Measurements from ENCODE around the gene TP53AIP1.

The TP53AIP1 gene

GRCh38 chr11:128943428-128943976 lies 831 bp upstream of the TP53AIP1 start:
- no peak for DNase-seq (ENCODE audit: low read depth in 2 of 2)

DNA sequence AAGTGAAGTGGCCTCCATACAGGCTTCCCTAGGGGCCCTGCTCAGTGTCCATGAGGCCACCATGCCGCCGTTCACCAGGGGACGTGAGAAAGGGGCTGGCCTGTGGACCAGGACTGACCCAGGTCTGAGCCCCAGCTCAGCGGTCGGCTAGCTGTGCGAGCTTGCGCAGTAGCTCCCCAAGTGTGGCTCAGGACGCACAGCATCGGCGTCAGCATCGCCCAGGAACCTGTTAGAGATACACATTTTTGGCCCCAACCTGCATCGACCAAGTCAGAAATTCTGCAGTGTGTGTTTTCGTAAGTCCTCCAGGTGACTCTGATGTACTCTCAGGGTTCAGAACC lies 429 bp downstream of the TP53AIP1 start:
- no peak for DNase-seq (ENCODE audit: low read depth in 2 of 2)

DNA sequence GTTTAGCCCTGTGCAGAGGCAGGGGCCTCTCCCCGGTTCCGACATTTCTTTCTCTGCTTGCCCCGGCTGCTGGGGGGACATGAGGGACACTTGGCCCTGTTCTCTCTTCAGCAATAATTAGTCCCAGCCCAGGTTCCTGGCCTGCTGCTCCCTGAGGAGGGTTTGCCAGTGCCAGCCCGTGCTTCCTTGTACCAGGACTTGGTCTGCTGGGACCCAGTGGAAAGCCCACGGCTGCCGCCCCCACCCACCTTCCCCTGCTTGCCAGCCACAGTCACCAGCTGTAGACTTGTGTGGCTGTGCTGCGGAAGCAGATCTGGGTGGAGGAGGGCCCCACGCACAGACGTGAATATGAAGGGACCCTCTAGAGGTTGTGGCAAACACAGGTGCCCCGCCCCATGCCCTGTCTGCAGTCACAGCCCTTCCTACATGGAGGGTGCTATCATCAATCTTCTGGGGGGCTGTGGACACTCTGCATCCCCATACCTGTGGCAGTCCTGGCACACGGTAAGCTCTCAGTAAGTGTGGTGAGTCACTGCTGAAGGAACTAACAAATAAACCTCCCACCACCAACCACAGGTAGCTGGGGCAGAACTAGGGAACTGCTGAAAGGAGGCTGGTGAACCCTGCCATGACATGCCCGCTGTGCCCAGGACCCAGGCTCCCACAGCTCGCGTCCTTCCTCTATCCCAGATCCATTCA lies 949 bp downstream of the TP53AIP1 start:
- no peak for DNase-seq (ENCODE audit: low read depth in 2 of 2)

GRCh38 chr11:128941110-128941509 lies 1.6 kb downstream of the TP53AIP1 start:
- no peak for DNase-seq (ENCODE audit: low read depth in 2 of 2)

DNA sequence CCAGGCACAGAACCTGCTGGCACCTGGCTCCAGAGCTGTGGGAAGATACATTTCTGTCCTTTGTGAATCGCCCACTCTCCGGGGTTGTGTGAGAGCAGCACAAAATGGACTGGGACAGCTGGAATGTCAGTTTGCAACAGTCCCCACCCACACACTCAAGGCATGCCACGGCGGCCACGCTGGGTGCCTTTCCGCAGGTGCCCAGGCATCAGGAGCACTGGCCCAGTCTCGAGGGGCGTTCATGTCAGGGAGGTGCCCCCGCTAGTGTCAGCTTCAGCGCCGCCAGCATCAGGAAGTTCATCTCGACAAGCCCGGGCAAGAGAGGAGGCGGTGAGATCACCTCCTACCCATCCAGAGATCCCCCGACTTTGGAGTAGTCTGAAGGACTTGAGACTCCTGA lies 2.1 kb downstream of the TP53AIP1 start:
- no peak for DNase-seq (ENCODE audit: low read depth in 2 of 2)

DNA sequence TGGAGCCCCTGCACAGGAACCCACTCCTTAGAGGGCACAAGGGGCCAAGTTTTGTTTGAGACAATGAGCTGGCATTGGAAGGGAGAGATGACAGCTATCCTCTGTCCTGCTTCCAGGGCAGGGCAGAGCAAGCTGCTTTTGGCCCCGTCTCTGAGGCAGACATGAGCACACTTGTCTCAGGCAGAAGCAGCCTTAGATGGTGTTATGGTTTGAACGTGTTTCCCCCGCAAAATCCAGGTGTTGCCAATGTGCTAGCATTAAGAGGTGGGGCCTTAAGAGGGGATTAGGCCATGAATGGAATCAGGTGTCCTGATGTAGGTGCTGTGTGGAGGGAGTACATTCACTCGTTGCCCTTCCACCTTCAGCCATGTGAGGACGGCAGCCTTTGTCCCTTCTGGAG lies 2.5 kb downstream of the TP53AIP1 start:
- DNase-seq (ENCODE audit: low read depth in 2 of 2), result no peak

DNA sequence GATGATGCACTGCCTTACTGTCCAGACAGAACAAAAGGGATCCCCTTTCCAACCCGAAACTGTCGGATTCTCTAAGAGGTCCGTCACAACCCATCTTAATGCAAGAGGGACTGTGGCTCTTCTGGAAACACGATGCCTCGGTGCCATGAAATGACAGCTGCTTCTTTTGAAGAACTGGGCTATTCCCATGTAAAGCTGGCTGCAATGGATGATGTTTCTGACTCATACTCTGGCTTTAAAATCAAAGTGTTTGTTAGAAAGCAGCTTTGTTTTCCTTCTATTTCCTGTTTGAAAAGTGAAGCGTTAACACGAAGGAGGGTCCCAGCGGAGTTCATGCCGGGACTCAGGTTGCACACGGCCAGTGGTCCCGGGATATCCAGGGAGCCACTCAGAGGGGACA lies 3.1 kb downstream of the TP53AIP1 start:
- no peak for DNase-seq (ENCODE audit: low read depth in 2 of 2)

DNA sequence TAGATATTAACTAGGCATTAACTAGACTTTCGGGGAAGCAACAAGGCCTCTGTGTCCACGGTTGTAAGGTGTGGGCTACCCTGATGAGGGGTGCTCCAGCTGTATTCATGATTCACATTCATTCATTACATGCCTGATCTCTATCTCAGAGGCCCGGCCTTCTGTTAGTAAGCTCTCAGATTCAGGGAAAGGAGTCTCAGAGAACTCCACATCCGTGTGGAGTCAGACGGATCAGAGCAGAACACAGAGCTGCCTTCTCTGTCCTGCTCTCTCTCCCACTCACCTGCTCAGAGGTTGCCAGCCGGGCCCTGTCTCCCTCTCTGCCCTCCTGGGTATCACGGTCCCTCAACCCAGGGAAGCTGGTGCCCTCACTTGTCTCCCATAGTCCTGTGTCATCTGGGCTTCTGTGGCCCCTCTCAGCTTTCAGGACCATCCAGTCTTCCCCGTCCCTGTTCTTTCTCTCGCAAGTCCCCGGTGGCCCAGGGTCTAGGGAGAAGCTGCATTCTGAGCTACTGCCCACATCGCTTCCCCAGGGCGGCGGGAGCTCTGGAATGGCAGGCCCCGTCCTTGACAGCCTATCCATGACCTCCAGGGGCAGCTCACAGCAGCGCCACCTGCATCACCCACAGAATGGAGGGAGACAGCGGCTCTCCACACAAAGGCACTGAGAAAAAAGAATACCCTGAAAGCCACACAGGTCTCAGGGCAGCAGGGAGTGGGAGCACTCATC lies 4.3 kb downstream of the TP53AIP1 start:
- DNase-seq (ENCODE audit: low read depth in 2 of 2), result no peak

DNA sequence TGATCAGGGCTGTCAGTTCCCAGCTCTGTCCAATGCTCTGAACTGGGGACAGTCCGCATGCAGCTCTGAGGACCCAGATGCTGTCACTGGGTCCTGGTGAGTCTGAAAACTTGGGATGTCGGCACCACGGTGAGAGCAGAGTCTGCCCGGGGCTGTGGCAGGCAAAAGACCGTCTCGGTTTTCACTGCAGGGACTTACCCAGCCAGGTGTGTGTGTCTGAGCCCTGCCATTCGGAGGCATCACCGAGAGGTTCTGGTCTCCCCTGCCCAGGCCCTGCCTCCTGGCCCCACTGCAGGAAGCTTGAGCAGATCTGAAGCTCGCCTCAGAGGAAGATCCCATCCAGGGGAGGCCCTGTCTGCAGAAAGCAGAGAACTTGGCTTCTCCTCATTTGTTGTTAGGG lies 5.2 kb downstream of the TP53AIP1 start:
- DNase-seq (ENCODE audit: low read depth in 2 of 2), result no peak

GRCh38 chr11:128936606-128937251 lies 5.9 kb downstream of the TP53AIP1 start:
- no peak for DNase-seq (ENCODE audit: low read depth in 2 of 2)

DNA sequence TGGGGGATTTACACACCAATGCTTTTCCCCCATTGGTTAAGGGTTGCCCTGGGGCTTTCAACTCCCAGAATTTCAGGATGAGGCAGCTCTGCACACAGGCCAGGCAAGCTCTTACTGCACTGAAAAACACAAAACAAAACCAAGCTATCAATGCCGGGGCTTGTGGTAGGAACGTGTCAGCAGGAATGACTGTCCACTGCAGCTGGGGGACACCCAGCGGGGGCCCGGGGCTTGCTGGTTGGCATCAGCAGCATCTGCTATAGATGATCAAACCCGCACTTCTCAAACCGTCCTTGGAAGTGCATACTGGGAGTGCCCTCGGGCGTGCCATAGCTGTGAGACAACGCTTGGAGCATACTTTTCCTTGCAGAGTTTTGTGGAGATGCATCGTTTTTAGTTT lies 7.7 kb downstream of the TP53AIP1 start:
- DNase-seq (ENCODE audit: low read depth in 2 of 2), result no peak

- DNase-seq (ENCODE audit: low read depth in 2 of 2), result no peak
These were observed 8.3 kb downstream of the TP53AIP1 start for GRCh38 chr11:128934351-128934750.

DNA sequence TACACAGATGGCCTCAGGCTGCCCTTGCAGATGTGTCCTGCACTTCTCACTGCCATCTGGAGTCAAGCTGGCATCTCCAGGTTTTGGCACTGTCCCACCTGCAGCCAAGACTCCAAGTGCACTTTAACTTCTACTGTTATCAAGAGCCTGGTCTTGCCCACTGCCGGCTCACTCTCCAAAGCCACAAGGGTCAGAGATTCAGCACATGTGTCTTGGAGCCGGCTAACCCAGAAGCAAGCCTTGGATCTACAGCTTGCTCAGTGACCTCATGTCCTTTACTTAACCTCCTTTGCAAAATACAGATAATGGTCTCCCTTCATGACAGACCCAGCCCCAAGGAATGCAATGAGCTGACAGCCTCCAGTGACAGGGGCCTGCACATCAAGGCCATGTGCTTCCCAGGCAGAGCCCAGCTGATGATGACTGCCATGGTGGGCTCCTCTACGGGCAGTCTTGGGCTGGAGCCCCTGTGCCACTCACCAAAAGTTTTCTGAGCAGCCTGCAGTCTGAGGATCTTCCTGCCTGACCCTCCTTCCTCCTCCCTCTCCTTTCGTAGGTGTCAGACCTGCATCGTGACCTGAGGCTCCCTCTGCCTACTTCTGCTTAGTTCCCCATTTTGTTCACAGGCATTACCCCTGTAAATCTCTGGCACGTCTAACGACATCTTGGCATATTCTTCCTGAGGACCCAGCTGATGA lies 9.0 kb downstream of the TP53AIP1 start:
- no peak for DNase-seq (ENCODE audit: low read depth in 2 of 2)

- no peak for DNase-seq (ENCODE audit: low read depth in 2 of 2)
These were observed 11.0 kb downstream of the TP53AIP1 start for GRCh38 chr11:128931668-128932067.

GRCh38 chr11:128931066-128931465 lies 11.6 kb downstream of the TP53AIP1 start:
- no peak for DNase-seq (ENCODE audit: low read depth in 2 of 2)

DNA sequence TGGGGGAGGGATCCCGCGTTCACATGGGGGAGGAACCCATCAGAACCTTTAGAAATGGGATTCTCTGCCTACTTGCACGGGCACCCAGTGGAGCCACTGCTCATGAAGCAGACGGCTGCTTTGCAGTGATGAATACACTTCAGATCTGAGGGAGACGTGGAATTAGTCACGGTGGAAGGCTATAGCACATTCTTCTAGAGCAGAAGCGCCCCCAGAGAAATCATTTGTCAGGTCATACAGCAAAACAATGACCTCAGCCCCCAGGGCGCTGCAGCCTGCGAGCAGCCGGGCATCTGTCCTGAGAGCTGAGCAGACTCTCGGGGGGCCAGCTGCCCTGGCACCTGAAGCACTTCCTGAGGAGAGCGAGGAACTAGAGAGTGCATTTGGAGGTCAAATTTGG lies 12.7 kb downstream of the TP53AIP1 start:
- DNase-seq (ENCODE audit: low read depth in 2 of 2), result no peak

DNA sequence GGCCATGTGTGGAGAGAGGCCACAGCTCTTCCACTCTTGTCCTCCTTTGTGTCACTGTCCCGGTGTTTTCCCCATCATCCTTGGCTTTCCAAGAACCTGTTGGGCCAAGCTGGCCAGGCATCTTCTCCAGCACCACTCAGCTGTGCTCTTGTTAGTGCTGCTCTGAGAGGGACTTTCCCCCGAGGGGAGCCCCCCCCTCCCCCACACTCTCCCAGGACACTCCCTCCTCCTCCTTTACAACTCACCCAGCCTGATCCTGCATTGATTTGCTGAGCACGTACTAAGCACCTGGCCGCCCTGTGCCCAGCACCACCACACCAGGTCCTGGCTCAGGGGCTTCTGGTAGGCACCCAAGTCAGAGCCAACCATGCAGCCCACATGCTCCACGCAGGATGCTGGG lies 13.2 kb downstream of the TP53AIP1 start:
- DNase-seq (ENCODE audit: low read depth in 2 of 2), result peak in 1 of 2 donors; percentile 14

GRCh38 chr11:128928400-128928799 lies 14.3 kb downstream of the TP53AIP1 start:
- DNase-seq (ENCODE audit: low read depth in 2 of 2), result no peak

- no peak for DNase-seq (ENCODE audit: low read depth in 2 of 2)
These were observed 14.9 kb downstream of the TP53AIP1 start for GRCh38 chr11:128927683-128928336.

GRCh38 chr11:128927108-128927461 lies 15.6 kb downstream of the TP53AIP1 start:
- no peak for DNase-seq (ENCODE audit: low read depth in 2 of 2)

DNA sequence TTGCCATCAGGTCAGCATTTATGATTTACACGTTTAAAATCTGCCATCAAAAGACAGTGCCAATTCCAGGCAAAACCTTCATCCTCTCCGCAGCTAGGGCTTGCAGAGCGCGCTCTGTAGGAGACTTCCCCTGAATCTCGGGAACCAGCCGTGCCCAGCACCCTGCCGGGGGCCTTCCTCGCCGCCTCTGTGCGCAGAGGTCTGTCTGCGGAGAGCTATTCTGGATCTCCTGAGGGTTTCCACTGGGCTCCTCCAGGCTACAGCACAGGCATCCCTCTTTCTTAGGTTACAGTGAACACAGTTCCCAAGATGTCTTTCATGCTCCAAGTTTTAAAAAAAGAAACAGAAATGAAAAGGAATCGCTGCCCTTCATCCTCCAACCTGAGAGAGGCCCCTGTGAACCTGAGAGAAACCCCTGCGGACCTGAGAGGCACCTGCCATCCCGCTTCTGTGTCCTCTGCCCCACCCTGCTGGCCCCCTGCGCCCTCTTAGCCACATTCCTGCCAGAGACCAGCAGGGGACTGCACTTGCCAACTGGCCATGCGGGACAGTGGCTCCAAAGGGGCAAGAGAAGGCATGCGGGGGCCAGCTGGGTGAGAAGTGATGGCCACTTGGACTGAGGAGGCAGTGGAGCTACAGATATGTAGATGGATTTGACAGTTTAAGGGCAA lies 16.1 kb downstream of the TP53AIP1 start:
- DNase-seq (ENCODE audit: low read depth in 2 of 2), result no peak

All from stimulated activated CD4-positive, alpha-beta T cell treated with anti-CD3 and anti-CD28 coated beads, Interleukin-4, amount 100 ng/mL, for 48 hours (primary cell).